ENCODE results near the gene ZNF611. TPM values are rescaled to one million over a fixed set of nuclear protein-coding genes. Genes with fewer than 3 reads are reported as not detected.

The ZNF611 gene
- total and polyA plus RNA-seq, 2 of the 13 experiments (the other 11 are each of a cell fraction or from before 2014, with no cell fraction given) = 2.7 to 4.1 TPM

GRCh38 chr19:52703917-52704316, 30.9 kb downstream of the ZNF611 start (continued):
- TF ChIP-seq ONECUT2 (CRISPR knock-in tag; IDR thresholded peaks at IDR 0.05) (no peak), HOXA7 (CRISPR knock-in tag; IDR thresholded peaks at IDR 0.05) (no peak), ZNF354B (CRISPR knock-in tag; IDR thresholded peaks at IDR 0.05) (no peak), ZNF580 (CRISPR knock-in tag; IDR thresholded peaks at IDR 0.05; ENCODE audit: borderline replicate concordance, low read depth) (no peak), HMG20A (CRISPR knock-in tag; IDR thresholded peaks at IDR 0.05; ENCODE audit: borderline replicate concordance) (no peak), CBX2 (IDR thresholded peaks at IDR 0.05; ENCODE audit: low read depth, low read length) (no peak), CBX2 (CRISPR knock-in tag; IDR thresholded peaks at IDR 0.05; ENCODE audit: low read depth) (no peak), ATF1 (CRISPR knock-in tag; IDR thresholded peaks at IDR 0.05) (no peak), SALL2 (CRISPR knock-in tag; IDR thresholded peaks at IDR 0.05) (no peak), DRAP1 (CRISPR knock-in tag; IDR thresholded peaks at IDR 0.05) (no peak), SPEN (CRISPR knock-in tag; IDR thresholded peaks at IDR 0.05; ENCODE audit: low read depth) (no peak), HOXD1 (CRISPR knock-in tag; IDR thresholded peaks at IDR 0.05) (no peak), RXRB (CRISPR knock-in tag; IDR thresholded peaks at IDR 0.05; ENCODE audit: borderline replicate concordance) (peak; percentile 54), GRHL1 (CRISPR knock-in tag; conservative IDR thresholded peaks at IDR 0.05) (no peak), CREM (IDR thresholded peaks at IDR 0.05) (no peak), CREM (CRISPR knock-in tag; IDR thresholded peaks at IDR 0.05) (no peak), FOXA3 (CRISPR knock-in tag; IDR thresholded peaks at IDR 0.05) (peak; percentile 35; the same call in 1 of the 2 replicates), ZNF646 (CRISPR knock-in tag; IDR thresholded peaks at IDR 0.05) (no peak), ZNF383 (CRISPR knock-in tag; IDR thresholded peaks at IDR 0.05; ENCODE audit: borderline replicate concordance) (no peak), HIC2 (CRISPR knock-in tag; IDR thresholded peaks at IDR 0.05; ENCODE audit: low read depth) (no peak), MAFK (conservative IDR thresholded peaks at IDR 0.05 in 1 of 2, IDR thresholded peaks at IDR 0.05 in 1 of 2; ENCODE audit: low read length in 2 of 2) (no peak), RAD21 (CRISPR knock-in tag; IDR thresholded peaks at IDR 0.05) (no peak)

All from HepG2 (cell line).